ENCODE results near the gene SPHK2.
"Not testable (repeated sequence)": the region's sequence is repeated elsewhere in the genome, so short reads cannot be mapped to it uniquely, and the experiment has no call there.

The SPHK2 gene

GRCh38 chr19:48618916-48619691 lies at the start of gene SPHK2, which contains the start of gene RPL18:
TSS of gene SPHK2 (plus strand) at chr19:48619506. CDS start at chr19:48620515, 1,009 bp downstream.
TSS of gene RPL18 (minus strand) at chr19:48619178. CDS start at chr19:48619143, 35 bp downstream.
- in situ Hi-C loops (cut with HindIII; ENCODE audit: low sequenced_read_pairs), result no loop called here

- in situ Hi-C loops (cut with HindIII; ENCODE audit: low sequenced_read_pairs), result no loop called here
Measured at GRCh38 chr19:48569814-48570213, 49.5 kb upstream of the SPHK2 start.

- in situ Hi-C loops (cut with HindIII; ENCODE audit: low sequenced_read_pairs), result no loop called here
Measured at GRCh38 chr19:48571378-48572162, 47.7 kb upstream of the SPHK2 start.

- in situ Hi-C loops (cut with HindIII; ENCODE audit: low sequenced_read_pairs), result no loop called here
Measured at GRCh38 chr19:48573163-48573505, 46.2 kb upstream of the SPHK2 start.

- in situ Hi-C loops (cut with HindIII; ENCODE audit: low sequenced_read_pairs), result no loop called here
Measured at GRCh38 chr19:48575931-48576622, 43.2 kb upstream of the SPHK2 start.

GRCh38 chr19:48577908-48578307 lies 41.4 kb upstream of the SPHK2 start:
- in situ Hi-C loops (cut with HindIII; ENCODE audit: low sequenced_read_pairs), result not testable (repeated sequence)

GRCh38 chr19:48578891-48579290 lies 40.4 kb upstream of the SPHK2 start:
- in situ Hi-C loops (cut with HindIII; ENCODE audit: low sequenced_read_pairs), result no loop called here

- in situ Hi-C loops (cut with HindIII; ENCODE audit: low sequenced_read_pairs), result no loop called here
Measured at GRCh38 chr19:48582168-48582567, 37.1 kb upstream of the SPHK2 start.

- in situ Hi-C loops (cut with HindIII; ENCODE audit: low sequenced_read_pairs), result no loop called here
Measured at GRCh38 chr19:48587387-48587786, 31.9 kb upstream of the SPHK2 start.

GRCh38 chr19:48588670-48589401 lies 30.5 kb upstream of the SPHK2 start:
- in situ Hi-C loops (cut with HindIII; ENCODE audit: low sequenced_read_pairs), result no loop called here

- in situ Hi-C loops (cut with HindIII; ENCODE audit: low sequenced_read_pairs), result no loop called here
Measured at GRCh38 chr19:48591021-48591420, 28.3 kb upstream of the SPHK2 start.

- in situ Hi-C loops (cut with HindIII; ENCODE audit: low sequenced_read_pairs), result no loop called here
Measured at GRCh38 chr19:48595171-48595570, 24.1 kb upstream of the SPHK2 start.

GRCh38 chr19:48595833-48596232 lies 23.5 kb upstream of the SPHK2 start:
- in situ Hi-C loops (cut with HindIII; ENCODE audit: low sequenced_read_pairs), result no loop called here

- in situ Hi-C loops (cut with HindIII; ENCODE audit: low sequenced_read_pairs), result no loop called here
Measured at GRCh38 chr19:48596237-48596636, 23.1 kb upstream of the SPHK2 start.

GRCh38 chr19:48596679-48597465 lies 22.4 kb upstream of the SPHK2 start:
- in situ Hi-C loops (cut with HindIII; ENCODE audit: low sequenced_read_pairs), result no loop called here

- in situ Hi-C loops (cut with HindIII; ENCODE audit: low sequenced_read_pairs), result no loop called here
Measured at GRCh38 chr19:48598996-48599700, 20.2 kb upstream of the SPHK2 start.

GRCh38 chr19:48600679-48601417 lies 18.5 kb upstream of the SPHK2 start:
- in situ Hi-C loops (cut with HindIII; ENCODE audit: low sequenced_read_pairs), result no loop called here

- in situ Hi-C loops (cut with HindIII; ENCODE audit: low sequenced_read_pairs), result no loop called here
Measured at GRCh38 chr19:48603001-48603400, 16.3 kb upstream of the SPHK2 start.

GRCh38 chr19:48603449-48603848 lies 15.9 kb upstream of the SPHK2 start:
- in situ Hi-C loops (cut with HindIII; ENCODE audit: low sequenced_read_pairs), result no loop called here

Measured in DLD1 (cell line).